Lung (tissue), 12 donors: ENCODE measurements around the gene FGB. TPM values are rescaled to one million over a fixed set of nuclear protein-coding genes. Genes with fewer than 3 reads are reported as not detected.
A peak's percentile ranks its signal among the peaks of the same experiment; 100 is the strongest.

Source experiments
- ATAC-seq: fragments of 200-7000 bp; cut with Tn5 transposase; one replicate; pipeline ENCODE4 v1.9.1; 2020; ENCODE audit warnings: moderate number of reproducible peaks; ENCODE audit not compliant: insufficient read depth, low FRiP score
- DNase-seq, 3 donors: peaks; one replicate each; pipeline ENCODE4 v3.0.0-alpha.2; 2013 to 2017
- H3K27ac ChIP-seq, 2 donors: one replicate each; pipeline ENCODE4 v1.5.1; 2013; ENCODE audit warnings: mild to moderate bottlenecking in 2 of 2, moderate library complexity in 2 of 2, control low read depth in 1 of 2, inconsistent platforms in 1 of 2, low read depth in 1 of 2, low read length in 1 of 2
- H3K27me3 ChIP-seq, 3 donors: one replicate each; pipeline ENCODE4 v1.5.1; 2013; ENCODE audit warnings: low read length in 2 of 3; ENCODE audit not compliant: control insufficient read depth in 3 of 3, insufficient read depth in 3 of 3
- H3K36me3 ChIP-seq, 4 donors: one replicate each; pipeline ENCODE4 v1.5.1; 2013; ENCODE audit warnings: low read length in 4 of 4, mild to moderate bottlenecking in 1 of 4, moderate library complexity in 1 of 4; ENCODE audit not compliant: control insufficient read depth in 4 of 4, insufficient read depth in 4 of 4
- H3K4me1 ChIP-seq, 5 donors: one replicate each; pipeline ENCODE4 v1.5.1; 2013; ENCODE audit warnings: low read length in 5 of 5, mild to moderate bottlenecking in 2 of 5, moderate library complexity in 1 of 5; ENCODE audit not compliant: control insufficient read depth in 5 of 5, insufficient read depth in 5 of 5
- H3K4me3 ChIP-seq: one replicate; pipeline ENCODE4 v1.5.1; 2013; ENCODE audit warnings: mild to moderate bottlenecking, control low read depth, moderate library complexity
- H3K9ac ChIP-seq, 2 donors: one replicate each; pipeline ENCODE4 v1.5.1; 2013; ENCODE audit warnings: low read length in 2 of 2, control low read depth in 1 of 2; ENCODE audit not compliant: insufficient read depth in 1 of 2
- H3K9me3 ChIP-seq, 4 donors: one replicate each; pipeline ENCODE4 v1.5.1; 2013; ENCODE audit warnings: low read length in 3 of 4, mild to moderate bottlenecking in 1 of 4, moderate library complexity in 1 of 4; ENCODE audit not compliant: control insufficient read depth in 4 of 4, insufficient read depth in 3 of 4
- CTCF ChIP-seq: IDR thresholded peaks from 2 replicates; pipeline ENCODE4 v1.5.1; 2012; ENCODE audit warnings: mild to moderate bottlenecking; ENCODE audit errors: control extremely low read depth, extremely low read depth
- WGBS, 2 donors: extraction: QIAGEN DNeasy Blood & Tissue Kit; methylation state at CpG; one replicate each; pipeline ENCODE4 v1.1.7; 2013; 5-methylcytosine and 5-hydroxymethylcytosine counted together
- polyA plus RNA-seq, 2 donors: library from polyadenylated mRNA; stranded (reverse); fragments of 200-250 nt; gene quantifications; one replicate each; pipeline ENCODE4 v1.2.1, GENCODE V29; 2013
- total RNA-seq, 2 donors: library from RNA; depleted of rRNA in 1 of 2; stranded (reverse); fragments of >200 nt in 1 of 2; gene quantifications; one replicate each; pipeline ENCODE4 v1.2.1, GENCODE V29; 2014 to 2021
- donor health status: control.
- donor health status: control.
- donor health status: Bipolar disorder and iron deficiency.
- donor health status: healthy.
- donor health status: DM: yes; HTN: yes; CAD: no.

Gene FGB
- total and polyA plus RNA-seq, 4 donors = 0.28 to 1.8 (median 0.34) TPM

GRCh38 chr4:154589296-154590197 lies 26.7 kb downstream of the FGB start:
- no peak for DNase-seq
- H3K9me3 ChIP-seq = no peaks in the 10 kb centered on the region
- TF ChIP-seq CTCF = no peak
- no peak for ATAC-seq
- 74 to 82% methylated on average over 7 of the region's 7 CpGs for WGBS, 2 donors
- H3K4me3 ChIP-seq = no peak overlapping the region
- no peaks in the 10 kb centered on the region for H3K4me1 ChIP-seq
- no peaks in the 10 kb centered on the region for H3K36me3 ChIP-seq
- peaks cover 0 to 4% (median 0%) of the 10 kb centered on the region in 3 donors for H3K27me3 ChIP-seq
- H3K27ac ChIP-seq = no peak overlapping the region
- H3K9ac ChIP-seq = no peak overlapping the region

GRCh38 chr4:154590329-154591006 lies 27.7 kb downstream of the FGB start, which contains the start of gene FGA:
Gene FGA (minus strand): TSS chr4:154590742. CDS start chr4:154590687, 55 bp downstream.
- peak; percentile 76 for ATAC-seq
- Histone ChIP-seq H3K4me3 (no peak within 1 kb of the TSS), H3K4me1 (no peaks in the 10 kb centered on the region), H3K27ac (no peak within 1 kb of the TSS), H3K36me3 (no peaks in the 10 kb centered on the region), H3K9me3 (no peaks in the 10 kb centered on the region), H3K9ac (no peak within 1 kb of the TSS), H3K27me3 (no peaks in the 10 kb centered on the region)
- WGBS, 2 donors = 52 to 87% methylated on average over 3 of the region's 3 CpGs
- no peak for TF ChIP-seq CTCF
- no peak for DNase-seq

- ATAC-seq = no peak
- no peak for TF ChIP-seq CTCF
- WGBS, 2 donors = 76 to 86% methylated on average over 3 of the region's 3 CpGs
These were observed 29.1 kb downstream of the FGB start for GRCh38 chr4:154591890-154592289.

More at GRCh38 chr4:154591890-154592289, 29.1 kb downstream of the FGB start:
- Histone ChIP-seq H3K4me1 (peaks cover 0 to 2% (median 0%) of the 10 kb centered on the region in 5 donors), H3K9ac (no peak overlapping the region), H3K27ac (no peak overlapping the region), H3K4me3 (no peak overlapping the region), H3K9me3 (no peaks in the 10 kb centered on the region), H3K27me3 (no peaks in the 10 kb centered on the region), H3K36me3 (no peaks in the 10 kb centered on the region)
- DNase-seq = no peak
